WTC11 (cell line): Measurements from ENCODE around the gene PRPF6.

ENCODE experiments used
- ARID4B ChIP-seq: sonication (generic); formaldehyde crosslinking; IDR thresholded peaks from 2 replicates; pipeline ENCODE4 v1.8.0; 2023; ENCODE audit warnings: missing genetic modification reagents, mild to moderate bottlenecking, borderline replicate concordance
- MYBL2 ChIP-seq: sonication (generic); formaldehyde crosslinking; IDR thresholded peaks from 2 replicates; pipeline ENCODE4 v1.8.1; 2023; ENCODE audit warnings: mild to moderate bottlenecking, moderate library complexity, missing genetic modification reagents
- ZBTB21 ChIP-seq: sonication (generic); formaldehyde crosslinking; IDR thresholded peaks from 2 replicates; pipeline ENCODE4 v1.8.1; 2023; ENCODE audit warnings: mild to moderate bottlenecking, missing genetic modification reagents, borderline replicate concordance
- ZNF138 ChIP-seq: sonication (generic); formaldehyde crosslinking; conservative IDR thresholded peaks from 2 replicates; pipeline ENCODE4 v1.8.1; 2022; ENCODE audit warnings: mild to moderate bottlenecking, moderate library complexity, missing genetic modification reagents

DNA sequence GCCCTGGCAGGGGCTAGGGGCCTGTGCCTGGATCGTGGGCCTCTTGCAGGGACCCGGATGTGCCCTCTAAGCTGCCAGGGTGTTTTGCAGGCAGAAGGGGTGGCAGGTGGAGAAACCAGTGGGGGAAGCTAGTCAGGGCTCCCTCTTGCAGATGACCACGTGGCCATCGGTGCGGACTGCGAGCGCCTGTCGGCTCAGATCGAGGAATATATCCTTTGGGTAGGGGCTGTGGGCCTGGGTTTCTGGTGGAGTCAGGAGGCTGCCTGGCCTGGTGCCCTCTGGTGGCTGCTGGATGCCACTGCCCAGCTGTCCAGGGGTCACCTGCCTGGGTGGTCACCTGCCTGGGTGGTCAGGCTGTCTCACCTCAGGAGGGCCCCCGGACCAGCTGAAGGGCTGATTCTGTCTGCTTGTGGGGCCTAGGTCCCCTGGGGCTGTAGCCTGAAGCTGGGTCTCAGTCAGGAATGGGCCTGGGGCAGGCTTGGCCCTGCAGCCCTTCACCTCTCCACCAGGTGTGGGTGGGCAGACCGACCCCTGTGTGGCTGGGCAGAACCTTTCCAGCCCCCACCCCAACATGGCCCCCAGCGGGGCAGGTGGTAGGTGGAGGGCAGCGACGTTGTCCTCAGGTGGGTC, 88.8 kb downstream of the PRPF6 start:
- no peak for TF ChIP-seq ARID4B (CRISPR knock-in tag)
- TF ChIP-seq ZBTB21 (CRISPR knock-in tag): no peak
- TF ChIP-seq ZNF138: no peak
- TF ChIP-seq MYBL2 (CRISPR knock-in tag): no peak
